ENCODE results near the gene NDST4.

- TF ChIP-seq CTCF (IDR thresholded peaks at IDR 0.05) (no peak), EP300 (IDR thresholded peaks at IDR 0.05) (no peak), POLR2AphosphoS5 (IDR thresholded peaks at IDR 0.05) (no peak), POLR2A (IDR thresholded peaks at IDR 0.05) (no peak)
These were observed 149.4 kb downstream of the NDST4 start for GRCh38 chr4:114964026-114964425.
